Measurements from ENCODE around the gene DLG2.

- TF ChIP-seq, protein P1, sequence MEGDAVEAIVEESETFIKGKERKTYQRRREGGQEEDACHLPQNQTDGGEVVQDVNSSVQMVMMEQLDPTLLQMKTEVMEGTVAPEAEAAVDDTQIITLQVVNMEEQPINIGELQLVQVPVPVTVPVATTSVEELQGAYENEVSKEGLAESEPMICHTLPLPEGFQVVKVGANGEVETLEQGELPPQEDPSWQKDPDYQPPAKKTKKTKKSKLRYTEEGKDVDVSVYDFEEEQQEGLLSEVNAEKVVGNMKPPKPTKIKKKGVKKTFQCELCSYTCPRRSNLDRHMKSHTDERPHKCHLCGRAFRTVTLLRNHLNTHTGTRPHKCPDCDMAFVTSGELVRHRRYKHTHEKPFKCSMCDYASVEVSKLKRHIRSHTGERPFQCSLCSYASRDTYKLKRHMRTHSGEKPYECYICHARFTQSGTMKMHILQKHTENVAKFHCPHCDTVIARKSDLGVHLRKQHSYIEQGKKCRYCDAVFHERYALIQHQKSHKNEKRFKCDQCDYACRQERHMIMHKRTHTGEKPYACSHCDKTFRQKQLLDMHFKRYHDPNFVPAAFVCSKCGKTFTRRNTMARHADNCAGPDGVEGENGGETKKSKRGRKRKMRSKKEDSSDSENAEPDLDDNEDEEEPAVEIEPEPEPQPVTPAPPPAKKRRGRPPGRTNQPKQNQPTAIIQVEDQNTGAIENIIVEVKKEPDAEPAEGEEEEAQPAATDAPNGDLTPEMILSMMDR (IDR thresholded peaks at IDR 0.05; ENCODE audit: insufficient read depth, low read length), result no peak
- TF ChIP-seq, protein P2, sequence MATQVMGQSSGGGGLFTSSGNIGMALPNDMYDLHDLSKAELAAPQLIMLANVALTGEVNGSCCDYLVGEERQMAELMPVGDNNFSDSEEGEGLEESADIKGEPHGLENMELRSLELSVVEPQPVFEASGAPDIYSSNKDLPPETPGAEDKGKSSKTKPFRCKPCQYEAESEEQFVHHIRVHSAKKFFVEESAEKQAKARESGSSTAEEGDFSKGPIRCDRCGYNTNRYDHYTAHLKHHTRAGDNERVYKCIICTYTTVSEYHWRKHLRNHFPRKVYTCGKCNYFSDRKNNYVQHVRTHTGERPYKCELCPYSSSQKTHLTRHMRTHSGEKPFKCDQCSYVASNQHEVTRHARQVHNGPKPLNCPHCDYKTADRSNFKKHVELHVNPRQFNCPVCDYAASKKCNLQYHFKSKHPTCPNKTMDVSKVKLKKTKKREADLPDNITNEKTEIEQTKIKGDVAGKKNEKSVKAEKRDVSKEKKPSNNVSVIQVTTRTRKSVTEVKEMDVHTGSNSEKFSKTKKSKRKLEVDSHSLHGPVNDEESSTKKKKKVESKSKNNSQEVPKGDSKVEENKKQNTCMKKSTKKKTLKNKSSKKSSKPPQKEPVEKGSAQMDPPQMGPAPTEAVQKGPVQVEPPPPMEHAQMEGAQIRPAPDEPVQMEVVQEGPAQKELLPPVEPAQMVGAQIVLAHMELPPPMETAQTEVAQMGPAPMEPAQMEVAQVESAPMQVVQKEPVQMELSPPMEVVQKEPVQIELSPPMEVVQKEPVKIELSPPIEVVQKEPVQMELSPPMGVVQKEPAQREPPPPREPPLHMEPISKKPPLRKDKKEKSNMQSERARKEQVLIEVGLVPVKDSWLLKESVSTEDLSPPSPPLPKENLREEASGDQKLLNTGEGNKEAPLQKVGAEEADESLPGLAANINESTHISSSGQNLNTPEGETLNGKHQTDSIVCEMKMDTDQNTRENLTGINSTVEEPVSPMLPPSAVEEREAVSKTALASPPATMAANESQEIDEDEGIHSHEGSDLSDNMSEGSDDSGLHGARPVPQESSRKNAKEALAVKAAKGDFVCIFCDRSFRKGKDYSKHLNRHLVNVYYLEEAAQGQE (IDR thresholded peaks at IDR 0.05; ENCODE audit: insufficient replicate concordance, low read depth), result no peak
- no peak for TF ChIP-seq GABPA (IDR thresholded peaks at IDR 0.05; ENCODE audit: low read depth)
Measured at GRCh38 chr11:84543367-84544159, 1083.6 kb downstream of the DLG2 start.
